HuH-7 (cell line): ENCODE results near the gene SERPINA6.
"Not testable (repeated sequence)": the region's sequence is repeated elsewhere in the genome, so short reads cannot be mapped to it uniquely, and the experiment has no call there.

Experiments used
- DNase-seq: peaks from one replicate; pipeline ENCODE4 v3.0.0; 2011; ENCODE audit warnings: low spot score

The SERPINA6 gene

DNA sequence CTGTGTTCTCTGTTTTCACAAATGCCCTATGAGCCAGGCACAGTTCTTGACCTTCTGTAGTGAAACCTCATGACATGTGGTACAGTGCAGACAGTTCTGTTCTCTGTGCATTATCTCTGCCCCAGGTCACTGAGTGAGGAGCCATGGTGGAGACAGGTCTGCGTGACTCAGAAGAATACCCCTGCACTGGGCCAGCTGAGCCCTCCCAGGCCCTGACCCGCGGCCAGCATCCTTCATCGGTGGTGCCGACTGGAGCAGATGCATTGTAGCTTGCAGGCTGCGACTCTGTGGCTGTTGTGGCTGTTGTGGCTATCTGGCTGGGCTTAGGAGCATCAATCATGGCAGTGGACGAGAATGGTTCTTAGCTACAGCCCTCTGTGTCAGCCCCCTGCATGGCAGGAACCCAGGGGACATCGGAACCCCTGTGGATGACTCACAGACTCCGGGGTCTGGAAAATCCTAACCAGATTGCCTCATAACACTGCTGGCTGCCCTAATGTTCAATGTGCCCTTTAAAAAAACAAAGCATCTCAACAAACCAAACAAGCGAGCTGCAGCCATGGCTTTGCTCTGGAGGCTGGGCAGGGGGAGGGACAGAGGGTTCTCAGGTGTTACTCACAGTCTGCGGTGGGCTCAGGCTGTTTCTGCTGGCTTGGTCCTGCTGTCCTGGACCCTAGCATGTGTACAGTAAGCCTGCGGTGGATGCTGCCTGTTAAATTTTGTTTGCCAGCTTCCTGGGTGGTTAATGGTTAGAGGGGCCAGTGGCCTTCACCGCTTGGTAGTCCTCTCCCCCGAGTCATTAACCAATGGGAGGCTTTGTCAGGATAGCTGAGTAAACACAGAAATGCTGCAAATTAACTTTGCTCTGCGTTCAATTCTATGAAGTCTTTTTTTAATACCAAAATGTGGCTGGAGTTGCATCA lies at the start of gene SERPINA6:
Gene SERPINA6, minus strand, starts transcription at position 689 of the 923 bp plus-strand sequence. CDS start 8,688 bp downstream, outside the sequence.
- DNase-seq, result peak; percentile 40

DNA sequence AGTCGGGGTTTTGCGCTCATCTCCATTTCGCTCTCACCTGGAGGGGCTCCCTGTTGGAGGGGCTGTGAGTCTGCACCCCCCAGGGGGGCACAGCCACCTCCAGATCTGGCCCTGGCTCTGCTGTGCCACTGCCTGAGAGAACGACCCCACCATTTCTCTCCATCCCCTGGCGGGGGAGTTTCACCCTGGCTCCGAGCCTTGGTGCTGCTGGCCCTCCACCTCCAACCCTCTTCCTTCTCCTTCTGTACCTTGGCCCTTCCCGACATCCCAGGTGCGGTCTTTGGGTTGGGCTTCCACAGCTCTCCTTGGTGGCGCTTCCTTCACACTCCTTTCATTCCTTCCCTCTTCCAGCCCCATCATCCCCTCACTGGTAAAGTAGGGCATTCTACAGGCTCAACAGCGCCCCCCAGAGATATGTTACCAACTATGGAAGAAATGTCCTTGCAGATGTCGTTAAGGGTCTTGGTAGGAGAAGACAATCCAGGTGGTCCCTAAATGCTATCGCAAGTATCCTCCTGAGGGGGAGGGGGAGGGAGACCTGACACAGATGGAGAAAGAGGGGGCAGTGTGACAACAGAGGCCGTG lies 49.0 kb upstream of the SERPINA6 start:
- DNase-seq, result peak; percentile 60

GRCh38 chr14:94370524-94370910 lies 47.4 kb upstream of the SERPINA6 start:
- DNase-seq, result no peak

DNA sequence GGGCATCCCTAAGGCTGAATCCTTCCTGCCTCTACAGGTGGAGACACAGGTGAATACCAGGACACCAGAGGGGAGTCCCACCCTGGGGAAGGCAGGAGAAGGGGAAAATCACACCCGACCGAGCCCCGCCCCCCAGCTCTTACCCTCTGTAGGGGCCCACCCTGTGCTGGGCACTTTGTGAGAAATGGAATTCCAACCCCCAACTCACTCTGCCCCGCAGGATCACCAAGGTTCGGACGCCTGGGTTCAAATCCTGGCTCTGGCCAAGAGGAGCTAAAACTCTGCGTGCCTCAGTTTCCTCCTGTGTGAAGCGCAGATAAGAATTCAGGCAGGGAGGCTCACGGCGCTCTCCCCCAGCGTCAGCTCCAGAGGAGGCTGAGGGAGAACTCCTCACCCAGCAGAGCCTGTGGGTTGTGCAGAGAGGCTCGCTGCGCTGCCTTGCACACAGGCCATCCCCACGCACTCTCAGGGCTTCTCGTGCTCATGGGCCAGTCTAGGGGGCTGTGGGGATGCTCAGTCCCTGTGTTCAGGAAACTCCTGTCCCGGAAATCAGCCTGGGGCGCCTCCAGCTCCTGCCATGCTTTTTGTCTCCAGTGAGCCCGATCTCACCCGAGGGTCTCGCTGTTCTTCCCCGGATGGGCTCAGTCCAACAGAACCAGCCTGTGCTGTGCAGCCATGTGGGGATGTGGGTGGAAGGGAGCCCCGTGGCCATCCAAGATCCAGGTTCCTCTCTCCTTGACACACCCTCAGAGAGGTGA lies 46.8 kb upstream of the SERPINA6 start:
- DNase-seq, result not testable (repeated sequence)

GRCh38 chr14:94368956-94369355 lies 45.8 kb upstream of the SERPINA6 start:
- DNase-seq, result no peak

DNA sequence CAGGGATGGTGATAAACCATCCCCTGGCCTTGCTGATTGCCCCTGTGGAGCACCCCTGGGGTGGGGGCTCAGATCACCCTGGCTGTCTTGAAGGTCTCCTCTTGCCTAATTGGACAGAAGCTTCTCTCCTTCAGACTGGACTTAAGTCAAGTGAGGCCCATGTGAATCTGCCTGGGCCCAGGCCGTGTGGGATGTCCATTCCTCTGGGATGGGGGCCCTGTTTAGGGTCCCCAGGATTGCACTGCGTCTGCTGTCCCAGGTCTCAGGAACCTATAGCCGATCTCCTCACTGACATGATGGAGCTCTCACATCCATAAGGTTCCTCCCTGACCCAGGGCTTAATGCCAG lies 45.1 kb upstream of the SERPINA6 start:
- DNase-seq, result no peak

GRCh38 chr14:94367347-94368242 lies 44.5 kb upstream of the SERPINA6 start:
- DNase-seq, result no peak

- DNase-seq, result no peak
These were observed 43.2 kb upstream of the SERPINA6 start, which contains the start of gene SERPINA2 for GRCh38 chr14:94366146-94366915. TSS of gene SERPINA2 (minus strand) at chr14:94366698.

DNA sequence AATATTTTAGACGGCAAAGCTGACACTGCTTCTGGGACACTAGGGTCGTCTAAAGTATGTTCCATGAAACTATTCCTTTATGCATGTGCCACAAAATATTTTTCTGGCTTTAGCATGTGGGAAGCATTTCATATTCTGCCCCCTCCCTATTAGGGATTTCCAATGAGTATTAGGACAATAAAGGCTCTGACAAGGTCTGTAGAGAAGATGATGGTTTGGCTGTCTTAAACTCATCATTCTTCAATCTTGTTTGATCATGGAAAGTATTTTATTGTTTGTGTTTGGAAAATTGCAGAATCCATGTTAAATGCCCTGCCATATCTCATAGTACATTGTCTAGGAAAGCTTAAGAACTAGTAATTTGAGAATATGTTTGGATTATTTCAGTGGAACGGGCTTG lies 42.5 kb upstream of the SERPINA6 start:
- DNase-seq, result no peak

DNA sequence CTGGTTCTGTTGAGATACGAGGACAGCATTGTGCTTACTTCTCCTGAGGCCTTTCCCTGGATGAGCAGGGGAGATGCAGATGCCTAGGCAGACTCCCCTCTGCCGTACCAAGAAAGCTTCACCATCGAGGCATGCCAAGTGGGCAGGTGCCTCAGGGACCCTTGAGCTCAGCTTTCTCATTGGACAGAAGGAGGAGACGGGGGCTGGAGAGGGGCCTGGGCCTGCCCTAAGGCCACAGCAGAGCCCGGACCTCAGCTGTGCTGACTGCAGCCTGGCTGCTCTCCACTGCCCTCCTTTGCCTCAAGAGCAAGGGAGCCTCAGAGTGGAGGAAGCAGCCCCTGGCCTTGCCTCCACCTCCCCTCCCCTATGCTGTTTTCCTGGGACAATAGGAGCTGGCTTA lies 41.8 kb upstream of the SERPINA6 start:
- DNase-seq, result no peak

- DNase-seq, result no peak
These were observed 40.9 kb upstream of the SERPINA6 start for GRCh38 chr14:94364037-94364436.

DNA sequence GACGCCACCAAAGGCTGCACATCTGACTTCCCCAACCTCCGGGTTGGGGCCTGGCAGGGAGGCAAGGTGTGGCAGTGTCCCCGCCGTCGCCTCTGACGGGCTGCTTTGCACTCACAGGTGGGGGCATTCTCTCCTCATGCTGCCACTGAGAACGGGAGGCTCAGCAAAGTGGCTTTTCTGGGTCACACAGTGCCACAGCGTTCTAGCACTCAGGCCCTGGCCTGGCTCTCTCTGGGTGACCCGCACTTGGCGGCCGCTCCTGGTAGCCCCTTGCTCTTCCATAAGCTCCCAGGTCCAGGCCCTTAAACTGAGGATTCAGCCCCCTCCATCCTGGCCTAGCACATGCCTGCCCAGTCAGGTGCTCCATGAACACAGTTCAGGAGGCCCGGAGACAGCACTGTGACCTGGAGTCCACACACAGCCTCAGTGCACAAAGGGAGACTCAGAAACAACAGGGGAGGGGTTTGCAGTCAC lies 40.1 kb upstream of the SERPINA6 start:
- DNase-seq, result no peak

GRCh38 chr14:94362614-94363133 lies 39.5 kb upstream of the SERPINA6 start:
- DNase-seq, result no peak

GRCh38 chr14:94361682-94362081 lies 38.5 kb upstream of the SERPINA6 start:
- no peak for DNase-seq

DNA sequence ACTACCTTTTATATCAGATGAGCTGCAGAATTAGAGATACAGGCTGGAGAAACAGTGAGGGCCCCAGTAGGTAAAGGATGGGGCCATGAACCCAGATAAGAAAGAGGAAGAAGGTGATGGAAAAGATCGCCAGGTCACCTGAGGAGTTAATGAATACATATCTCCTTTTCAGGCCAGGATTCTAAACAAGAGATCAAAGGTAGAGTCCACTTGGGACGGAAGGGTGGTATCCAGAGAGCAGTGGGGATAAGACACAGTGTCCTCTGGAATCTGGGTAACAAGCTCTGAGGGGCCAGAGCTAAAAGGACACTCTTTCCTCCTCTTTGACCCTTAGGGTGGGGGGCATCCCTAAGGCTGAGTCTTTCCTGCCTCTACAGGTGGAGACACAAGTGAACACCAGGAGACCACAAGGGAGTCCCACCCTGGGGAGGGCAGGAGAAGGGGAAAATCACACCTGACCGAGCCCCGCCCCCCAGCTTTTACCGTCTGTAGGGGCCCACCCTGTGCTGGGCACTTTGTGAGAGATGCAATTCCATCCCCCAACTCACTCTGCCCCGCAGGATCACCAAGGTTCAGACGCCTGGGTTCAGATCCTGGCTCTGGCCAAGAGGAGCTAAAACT lies 37.9 kb upstream of the SERPINA6 start:
- no peak for DNase-seq

DNA sequence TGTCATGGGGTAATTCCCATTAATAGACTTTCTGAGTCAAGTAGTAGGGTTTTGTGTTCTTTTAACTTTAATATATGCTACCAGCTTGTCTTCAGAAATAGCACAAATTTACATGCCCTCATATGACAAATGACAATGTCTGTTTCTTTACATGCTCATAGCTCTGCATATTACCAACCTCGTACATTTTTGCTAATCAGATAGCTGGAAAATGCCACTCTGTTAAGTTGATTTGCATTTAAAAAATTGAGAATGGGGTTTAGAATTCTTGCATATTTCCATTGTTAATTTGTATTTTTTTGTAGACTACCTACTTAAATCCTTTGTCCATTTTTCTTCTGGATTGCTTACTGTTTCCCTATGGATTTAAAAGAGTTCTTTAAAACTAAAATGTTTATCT lies 34.0 kb upstream of the SERPINA6 start:
- no peak for DNase-seq

DNA sequence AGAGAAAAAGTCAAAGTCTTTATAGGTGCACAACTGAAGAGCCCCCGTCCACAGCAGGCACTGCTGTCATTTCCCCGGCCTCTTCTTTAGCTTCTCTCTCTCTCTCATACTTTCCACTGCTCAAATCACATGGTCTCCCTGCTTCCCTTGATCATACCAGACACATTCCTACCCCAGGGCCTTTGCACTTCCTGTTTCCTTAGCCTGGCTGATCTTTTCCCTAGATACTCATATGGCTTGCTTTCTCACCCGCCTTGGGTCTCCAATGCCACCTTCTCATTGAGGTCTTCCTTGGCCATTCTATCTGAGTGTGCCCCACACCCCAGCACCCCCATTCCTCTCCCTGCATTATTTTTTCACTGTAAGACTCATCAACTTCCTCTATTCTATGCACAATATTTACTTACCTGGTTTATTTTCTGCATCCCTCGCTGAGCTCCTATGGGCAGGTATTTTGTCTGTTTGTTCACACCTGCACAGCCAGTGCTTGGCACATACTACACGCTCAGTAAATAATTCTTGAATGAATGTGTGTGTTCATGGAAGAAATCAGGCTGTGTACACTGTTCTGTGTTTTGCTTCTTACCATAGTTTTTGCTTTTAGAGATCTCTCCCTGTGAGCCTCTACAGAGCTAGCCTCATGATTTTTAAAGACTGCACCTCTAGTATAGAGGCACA lies 33.4 kb upstream of the SERPINA6 start:
- no peak for DNase-seq

DNA sequence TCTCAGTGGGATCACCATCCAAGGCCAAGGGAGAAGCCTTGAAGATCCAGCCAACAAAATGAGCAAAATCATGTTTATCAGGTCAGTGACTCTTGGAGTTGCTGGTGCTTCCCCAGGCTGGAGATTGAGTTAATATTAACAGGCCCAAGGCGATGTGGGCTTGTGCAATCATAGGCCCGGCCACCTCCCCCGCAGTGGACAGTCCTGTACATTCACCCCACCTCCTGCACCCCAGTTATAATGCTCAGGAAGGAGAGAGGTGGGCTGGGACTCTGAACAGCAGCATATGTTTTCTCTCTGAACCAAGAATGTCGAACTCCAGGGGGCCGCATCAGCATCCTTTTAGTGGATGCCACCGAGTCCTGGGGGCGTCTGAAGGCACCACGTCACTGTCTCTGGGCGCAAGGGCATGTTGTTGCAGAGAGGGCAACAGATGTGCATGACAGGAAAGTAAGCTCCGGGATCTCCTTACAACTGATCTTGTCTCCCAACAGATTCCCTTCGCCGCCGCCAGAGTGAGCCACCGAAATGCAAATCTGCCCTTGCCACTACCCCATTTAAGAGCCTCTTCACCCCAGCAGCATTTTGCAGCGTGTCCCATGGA lies 32.2 kb upstream of the SERPINA6 start:
- peak; percentile 31 for DNase-seq

GRCh38 chr14:94354638-94355185 lies 31.6 kb upstream of the SERPINA6 start:
- no peak for DNase-seq
